Fibroblast of pulmonary artery (primary cell): ENCODE data around the gene MIAT.

Experiments used
- DNase-seq: peaks from one replicate; pipeline ENCODE4 v3.0.0-alpha.2; 2010; ENCODE audit warnings: low read depth
- H3K4me3 ChIP-seq: replicated peaks from 2 replicates; pipeline ENCODE4 v1.5.1; 2011; ENCODE audit warnings: low read depth, mild to moderate bottlenecking, control low read depth, low read length, moderate library complexity
- CTCF ChIP-seq: IDR thresholded peaks from 2 replicates; pipeline ENCODE4 v1.5.1; 2011; ENCODE audit warnings: mild to moderate bottlenecking, control low read depth, low read length, inconsistent platforms; ENCODE audit errors: missing control alignments

MIAT gene

GRCh38 chr22:26646158-26646557, 11.2 kb upstream of the MIAT start:
- no peak for TF ChIP-seq CTCF
- no peak overlapping the region for H3K4me3 ChIP-seq
- DNase-seq = peak; percentile 27

- DNase-seq = no peak
- H3K4me3 ChIP-seq = no peak overlapping the region
- TF ChIP-seq CTCF = no peak
Observed at GRCh38 chr22:26648011-26648497, 9.3 kb upstream of the MIAT start.

- no peak for DNase-seq
- H3K4me3 ChIP-seq = no peak overlapping the region
- TF ChIP-seq CTCF = no peak
Observed at GRCh38 chr22:26648528-26649388, 8.6 kb upstream of the MIAT start.

GRCh38 chr22:26650722-26651421, 6.5 kb upstream of the MIAT start:
- no peak for DNase-seq
- no peak overlapping the region for H3K4me3 ChIP-seq
- TF ChIP-seq CTCF = no peak

GRCh38 chr22:26651815-26652214, 5.6 kb upstream of the MIAT start:
- no peak for TF ChIP-seq CTCF

GRCh38 chr22:26658161-26658560, 773 bp downstream of the MIAT start:
- no peak for TF ChIP-seq CTCF
- DNase-seq = no peak
- H3K4me3 ChIP-seq = peak overlapping the region; percentile 37

More at GRCh38 chr22:26651815-26652214, 5.6 kb upstream of the MIAT start:
- H3K4me3 ChIP-seq = no peak overlapping the region
- no peak for DNase-seq
